ENCODE measurements around the gene GPATCH4.
A peak's percentile ranks its signal among the peaks of the same experiment; 100 is the strongest.

Gene GPATCH4

DNA sequence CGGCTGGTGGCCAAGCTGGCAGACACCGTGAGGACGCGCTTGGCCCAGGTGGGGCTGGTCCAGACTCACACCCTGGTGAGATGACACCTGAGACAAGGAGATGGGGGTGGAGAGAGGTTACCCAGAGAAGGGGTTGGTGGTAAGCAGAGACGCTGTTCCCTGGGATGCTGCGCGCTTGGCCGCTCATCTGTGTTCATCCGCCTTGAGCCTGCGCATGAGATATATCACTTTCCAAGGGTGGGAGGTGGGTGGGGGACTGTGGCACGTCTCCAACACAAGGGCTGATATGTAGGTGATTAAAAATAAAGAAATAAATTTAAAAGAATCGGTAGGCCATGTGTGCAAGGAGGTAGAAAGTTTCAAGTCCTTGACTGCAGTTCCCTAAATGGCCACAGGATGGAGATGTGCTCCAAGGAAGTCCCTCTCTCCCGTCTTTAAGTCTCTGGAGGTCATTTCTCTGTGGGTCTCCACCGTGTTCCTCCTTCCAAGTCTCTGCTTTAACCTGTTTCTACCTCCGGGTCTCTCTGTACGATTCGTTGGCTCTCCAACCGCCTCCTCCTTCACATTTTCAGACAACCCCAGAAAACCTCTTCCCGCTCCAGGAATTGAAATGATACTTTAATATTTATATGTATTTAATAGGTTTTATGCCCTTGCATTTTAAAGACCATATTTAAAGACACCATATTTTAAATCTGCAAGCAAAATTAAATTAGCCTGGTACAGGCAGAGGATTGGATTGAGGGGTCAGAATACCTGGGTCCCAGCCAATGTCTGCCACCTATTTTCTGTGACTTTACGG, 17.3 kb downstream of the GPATCH4 start:
- Mint-ChIP-seq H3K9me3 (no peaks in the 10 kb centered on the region), H3K27me3 (ENCODE audit: low read depth) (no peaks in the 10 kb centered on the region), H3K36me3 (ENCODE audit: low read depth) (no peaks in the 10 kb centered on the region), H3K4me3 (no peak overlapping the region), H3K4me1 (ENCODE audit: low read depth) (peaks cover 13% of the 10 kb centered on the region), H3K27ac (no peak overlapping the region)

DNA sequence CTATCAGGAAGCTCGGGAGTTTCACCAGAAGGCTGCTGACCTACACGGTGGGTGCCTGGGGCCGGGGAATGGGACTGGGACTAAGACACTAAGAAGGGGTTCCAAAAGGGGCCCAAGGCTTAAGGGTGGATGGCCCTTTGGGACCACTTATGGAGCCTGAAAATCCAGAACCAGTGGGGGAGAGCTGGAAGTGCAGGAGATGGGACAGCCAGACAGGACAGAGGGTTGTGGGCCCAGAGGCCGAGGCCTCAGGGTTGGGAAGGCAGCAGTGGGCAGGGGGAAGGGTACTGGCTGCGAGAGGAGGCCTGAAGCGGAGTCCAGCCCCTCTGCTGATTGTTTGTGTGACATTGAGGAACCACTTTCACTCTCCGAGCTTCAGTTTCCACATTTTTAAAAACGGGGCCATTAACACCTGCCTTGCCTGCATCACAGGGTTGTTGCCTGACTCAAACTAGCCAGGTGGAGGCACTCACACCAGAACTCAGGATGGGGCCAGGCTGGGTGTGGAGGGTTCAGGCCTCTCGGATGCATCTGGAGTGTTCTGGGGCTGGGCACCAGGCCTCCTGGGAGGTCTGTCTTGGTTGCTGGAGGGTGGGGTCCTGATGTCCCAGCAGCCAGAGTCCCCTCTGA, 18.8 kb downstream of the GPATCH4 start:
- H3K9me3 Mint-ChIP-seq = no peaks in the 10 kb centered on the region
- H3K4me3 Mint-ChIP-seq = peak overlapping the region; percentile 74
- H3K4me1 Mint-ChIP-seq (ENCODE audit: low read depth) = peaks cover 13% of the 10 kb centered on the region
- no peaks in the 10 kb centered on the region for H3K27me3 Mint-ChIP-seq (ENCODE audit: low read depth)
- H3K36me3 Mint-ChIP-seq (ENCODE audit: low read depth) = no peaks in the 10 kb centered on the region
- peak overlapping the region; percentile 81 for H3K27ac Mint-ChIP-seq

DNA sequence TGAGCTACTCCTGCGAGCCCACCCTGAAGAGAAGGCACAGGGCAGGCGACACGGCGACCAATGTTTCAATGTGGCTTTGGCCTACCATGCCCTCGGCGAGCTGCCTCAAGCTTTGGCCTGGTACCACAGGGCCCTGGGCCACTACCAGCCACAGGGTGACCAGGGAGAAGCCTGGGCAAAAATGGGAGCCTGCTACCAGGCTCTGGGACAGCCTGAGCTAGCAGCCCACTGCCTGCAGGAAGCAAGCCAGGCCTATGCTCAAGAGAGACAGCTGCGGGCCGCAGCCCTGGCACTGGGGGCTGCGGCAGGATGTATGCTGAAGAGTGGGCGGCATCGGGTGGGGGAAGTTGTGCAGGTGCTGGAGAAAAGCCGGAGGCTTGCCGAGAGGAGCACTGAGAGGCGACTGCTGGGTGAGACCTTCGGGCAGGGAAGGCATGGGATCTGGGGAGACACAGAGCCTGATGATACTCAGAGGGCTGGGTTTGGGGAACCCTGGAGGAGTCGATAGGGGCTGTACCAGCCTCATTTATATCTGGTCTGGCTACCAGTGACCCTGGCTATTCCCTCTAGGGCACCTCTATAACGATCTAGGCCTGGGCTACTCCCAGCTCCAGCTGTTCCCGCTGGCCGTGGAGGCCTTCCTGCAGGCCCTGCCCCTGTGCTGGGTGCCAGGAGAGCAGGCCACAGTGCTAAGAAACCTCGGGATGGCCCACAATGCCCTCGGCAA, 19.5 kb downstream of the GPATCH4 start:
- peak overlapping the region; percentile 81 for H3K27ac Mint-ChIP-seq
- no peaks in the 10 kb centered on the region for H3K9me3 Mint-ChIP-seq
- peaks cover 13% of the 10 kb centered on the region for H3K4me1 Mint-ChIP-seq (ENCODE audit: low read depth)
- H3K27me3 Mint-ChIP-seq (ENCODE audit: low read depth) = no peaks in the 10 kb centered on the region
- H3K36me3 Mint-ChIP-seq (ENCODE audit: low read depth) = no peaks in the 10 kb centered on the region
- H3K4me3 Mint-ChIP-seq = peak overlapping the region; percentile 74

DNA sequence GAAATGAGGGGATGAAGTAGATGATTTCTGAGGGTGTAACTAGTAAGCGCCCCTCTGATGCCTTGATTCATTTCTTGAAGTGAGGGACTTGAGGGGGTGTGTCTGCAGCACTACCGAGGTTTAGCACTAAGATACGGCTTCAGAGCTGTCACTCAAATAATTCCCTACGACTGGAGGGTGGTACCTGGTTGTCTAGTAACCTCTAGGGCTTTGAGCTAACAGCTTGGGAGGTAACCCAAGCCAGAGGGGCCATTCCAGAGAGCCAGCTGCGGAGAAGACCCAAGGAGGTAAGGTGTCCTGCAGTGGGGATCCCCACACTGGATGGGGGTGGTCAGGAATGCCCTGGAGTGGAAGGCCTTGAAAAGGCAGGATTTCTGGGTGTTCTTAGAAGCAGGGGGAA, 21.8 kb downstream of the GPATCH4 start, which contains the start of gene TTC24:
TSS of gene TTC24 (plus strand) at position 252 of the 400 bp plus-strand sequence. CDS start 1,642 bp downstream, outside the sequence.
- Mint-ChIP-seq H3K4me1 (ENCODE audit: low read depth) (peaks cover 12% of the 10 kb centered on the region), H3K36me3 (ENCODE audit: low read depth) (no peaks in the 10 kb centered on the region), H3K27ac (no peak within 1 kb of the TSS), H3K27me3 (ENCODE audit: low read depth) (peaks cover 8% of the 10 kb centered on the region), H3K9me3 (no peaks in the 10 kb centered on the region), H3K4me3 (no peak within 1 kb of the TSS)

DNA sequence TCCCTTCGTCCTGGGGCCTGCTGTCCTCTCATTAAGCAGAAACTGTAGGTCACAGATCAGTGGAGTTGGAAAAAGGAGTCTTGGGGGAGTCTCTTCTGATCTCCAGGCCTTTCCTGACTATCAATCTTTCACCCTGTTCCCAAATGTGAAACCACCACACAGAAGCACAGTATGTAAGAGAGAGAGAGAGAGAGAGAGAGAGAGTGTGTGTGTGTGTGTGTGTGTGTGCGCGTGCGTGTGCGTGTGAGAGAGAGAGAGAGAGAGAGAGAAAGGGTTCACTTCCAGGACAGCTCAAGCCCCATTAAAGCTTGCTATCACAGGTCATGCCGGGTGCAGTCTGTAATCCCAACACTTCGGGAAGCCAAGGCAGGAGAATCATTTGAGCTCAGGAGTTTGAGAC, 23.2 kb downstream of the GPATCH4 start:
- Mint-ChIP-seq H3K9me3 (no peaks in the 10 kb centered on the region), H3K27ac (no peak overlapping the region), H3K4me3 (no peak overlapping the region), H3K27me3 (ENCODE audit: low read depth) (peaks cover 18% of the 10 kb centered on the region), H3K4me1 (ENCODE audit: low read depth) (peaks cover 10% of the 10 kb centered on the region), H3K36me3 (ENCODE audit: low read depth) (no peaks in the 10 kb centered on the region)

DNA sequence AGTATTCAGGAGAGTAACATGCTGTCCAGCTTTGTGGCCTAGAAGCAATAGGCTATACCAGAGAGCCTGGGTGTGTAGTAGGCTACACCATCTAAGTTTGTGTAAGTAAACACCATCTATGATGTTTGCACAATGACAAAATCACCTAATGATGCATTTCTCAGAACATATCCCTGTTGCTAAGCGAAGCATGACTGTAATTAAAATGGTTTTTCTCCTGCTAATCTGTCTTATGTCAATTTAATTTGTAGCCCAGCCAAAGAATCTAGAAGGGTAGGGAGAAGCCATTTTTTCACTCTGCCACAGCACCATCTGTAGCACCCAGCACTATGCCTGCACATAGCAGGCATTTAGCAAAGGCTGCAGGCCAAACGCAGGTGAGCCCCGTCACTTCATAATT, 23.7 kb downstream of the GPATCH4 start:
- Mint-ChIP-seq H3K36me3 (ENCODE audit: low read depth) (no peaks in the 10 kb centered on the region), H3K27ac (no peak overlapping the region)

DNA sequence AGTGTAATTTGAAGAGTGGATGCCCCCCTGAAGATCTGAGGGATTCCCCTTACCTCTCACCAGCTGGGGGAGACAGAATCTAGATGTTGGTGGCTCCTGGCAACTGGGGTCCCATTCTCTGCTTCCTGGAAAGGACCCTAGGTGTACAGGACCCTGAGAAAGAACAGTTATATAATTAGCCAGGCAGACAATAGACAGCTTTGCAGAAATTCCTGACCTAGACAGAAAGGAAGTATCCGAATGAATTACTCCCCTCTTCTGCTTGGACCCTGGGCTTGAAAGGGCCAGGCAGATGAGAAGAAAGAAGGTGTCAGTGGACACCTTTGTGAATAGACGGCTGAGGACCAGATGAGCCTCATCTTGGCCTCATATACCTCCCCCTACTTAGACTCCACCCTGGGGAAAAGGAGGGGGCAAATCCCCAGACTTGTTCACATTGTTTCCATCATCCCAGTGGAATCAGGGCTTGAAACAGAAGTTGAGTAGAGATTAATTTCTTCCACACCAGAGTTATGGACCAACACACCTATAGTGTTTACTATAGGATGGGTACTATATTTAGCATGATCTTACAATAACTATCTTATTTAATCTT, 27.1 kb downstream of the GPATCH4 start:
- Mint-ChIP-seq H3K27ac (no peak overlapping the region), H3K4me1 (ENCODE audit: low read depth) (peaks cover 20% of the 10 kb centered on the region), H3K36me3 (ENCODE audit: low read depth) (peaks cover 4% of the 10 kb centered on the region)

More for the DNA sequence above, 23.7 kb downstream of the GPATCH4 start:
- H3K4me1 Mint-ChIP-seq (ENCODE audit: low read depth) = peaks cover 11% of the 10 kb centered on the region
- H3K27me3 Mint-ChIP-seq (ENCODE audit: low read depth) = peaks cover 22% of the 10 kb centered on the region
- no peaks in the 10 kb centered on the region for H3K9me3 Mint-ChIP-seq
- no peak overlapping the region for H3K4me3 Mint-ChIP-seq

DNA sequence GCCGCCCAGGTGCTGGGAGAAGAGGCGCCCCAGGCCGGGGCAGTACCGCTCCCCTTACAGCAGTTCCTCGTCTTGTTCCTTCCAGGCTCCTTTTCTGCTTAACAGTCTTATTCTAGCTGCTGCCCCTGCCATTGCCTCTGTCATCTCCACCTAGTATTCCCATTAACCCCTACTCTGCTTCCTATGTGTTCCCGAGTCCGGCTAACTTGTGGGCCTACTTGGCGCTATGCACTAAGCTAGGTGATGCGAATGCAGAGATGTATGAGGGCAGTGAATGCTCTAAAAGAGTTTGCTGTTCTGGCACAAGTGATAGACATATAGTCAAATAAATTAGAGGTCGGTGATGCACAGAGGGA, 28.6 kb downstream of the GPATCH4 start:
- Mint-ChIP-seq H3K9me3 (no peaks in the 10 kb centered on the region), H3K4me3 (peak overlapping the region; percentile 96), H3K36me3 (ENCODE audit: low read depth) (peaks cover 8% of the 10 kb centered on the region), H3K27ac (no peak overlapping the region), H3K27me3 (ENCODE audit: low read depth) (peaks cover 22% of the 10 kb centered on the region), H3K4me1 (ENCODE audit: low read depth) (peaks cover 20% of the 10 kb centered on the region)

More for the DNA sequence above, 27.1 kb downstream of the GPATCH4 start:
- Mint-ChIP-seq H3K27me3 (ENCODE audit: low read depth) (peaks cover 22% of the 10 kb centered on the region), H3K9me3 (no peaks in the 10 kb centered on the region), H3K4me3 (no peak overlapping the region)

DNA sequence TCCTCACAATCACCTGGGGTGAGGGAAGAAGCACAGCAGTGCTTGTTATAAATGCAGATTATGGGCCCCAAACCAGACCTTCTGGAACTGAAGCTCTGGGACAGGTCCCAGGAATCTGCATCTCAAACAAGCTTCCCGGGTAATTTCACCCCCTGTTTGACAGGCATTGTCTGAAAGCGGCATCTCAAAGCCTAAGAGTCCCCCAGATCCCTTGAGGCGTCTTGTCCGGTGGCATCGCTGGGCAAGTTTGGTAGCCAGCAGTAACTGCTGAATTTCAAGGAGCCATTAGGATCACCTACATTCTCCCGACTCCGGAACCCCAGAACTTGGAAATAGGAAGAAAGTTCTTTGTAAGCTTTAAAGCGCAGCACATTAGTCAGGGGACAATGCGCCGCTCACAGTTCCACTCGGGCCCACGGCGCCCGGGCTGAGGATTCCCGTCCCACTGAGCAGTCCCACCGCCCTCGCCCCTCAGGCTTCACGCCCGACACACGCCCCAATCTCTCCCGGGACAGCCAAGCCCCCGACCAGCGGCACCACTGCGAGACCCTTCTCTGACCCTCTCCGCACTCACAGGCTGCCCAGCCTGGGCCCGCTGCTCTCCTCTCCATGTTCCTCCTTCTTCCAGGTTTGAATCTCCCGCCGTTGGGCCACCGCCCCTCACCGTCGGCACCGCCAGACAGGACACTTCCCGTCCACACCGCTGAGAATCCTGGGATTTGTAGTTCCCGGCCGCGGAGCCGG, 29.2 kb downstream of the GPATCH4 start, which contains the start of gene IQGAP3:
TSS of gene IQGAP3 (minus strand) at position 647 of the 744 bp plus-strand sequence. CDS start at position 611, 36 bp downstream.
- peak within 1 kb of the TSS; percentile 96 for H3K4me3 Mint-ChIP-seq
- peaks cover 22% of the 10 kb centered on the region for H3K27me3 Mint-ChIP-seq (ENCODE audit: low read depth)
- H3K9me3 Mint-ChIP-seq = no peaks in the 10 kb centered on the region
- H3K36me3 Mint-ChIP-seq (ENCODE audit: low read depth) = peaks cover 8% of the 10 kb centered on the region
- peak within 1 kb of the TSS; percentile 56 for H3K27ac Mint-ChIP-seq
- peaks cover 20% of the 10 kb centered on the region for H3K4me1 Mint-ChIP-seq (ENCODE audit: low read depth)

DNA sequence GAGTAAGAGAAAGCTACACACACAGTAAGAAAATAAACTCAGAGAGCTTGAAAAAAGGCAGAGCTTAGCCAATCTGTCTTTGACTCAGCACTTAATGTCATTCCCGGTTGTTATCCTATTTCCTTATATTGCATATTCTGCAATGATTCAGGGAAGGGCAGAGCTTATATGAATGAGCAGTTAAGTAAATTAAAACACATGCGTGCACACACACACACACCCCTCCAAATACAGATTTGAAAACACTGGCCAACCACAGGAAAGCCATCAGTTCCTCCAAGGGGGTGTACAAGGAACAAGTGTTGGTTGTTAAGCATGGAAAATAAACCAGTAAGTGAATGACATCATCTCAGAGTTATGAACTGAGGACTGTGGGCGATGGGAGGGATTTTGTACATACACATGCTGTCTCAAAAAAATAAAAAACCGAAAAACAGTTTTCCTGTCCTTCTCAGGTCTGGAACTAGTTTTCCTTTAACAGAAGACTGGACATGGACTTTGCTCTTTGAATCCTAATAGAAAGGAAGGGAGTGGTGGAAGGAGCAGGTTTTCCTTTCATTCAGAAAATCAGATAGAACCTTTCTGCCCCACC, 29.9 kb downstream of the GPATCH4 start:
- Mint-ChIP-seq H3K4me3 (peak overlapping the region; percentile 96), H3K9me3 (no peaks in the 10 kb centered on the region), H3K4me1 (ENCODE audit: low read depth) (peaks cover 20% of the 10 kb centered on the region), H3K27ac (no peak overlapping the region), H3K36me3 (ENCODE audit: low read depth) (peaks cover 8% of the 10 kb centered on the region), H3K27me3 (ENCODE audit: low read depth) (peaks cover 22% of the 10 kb centered on the region)

DNA sequence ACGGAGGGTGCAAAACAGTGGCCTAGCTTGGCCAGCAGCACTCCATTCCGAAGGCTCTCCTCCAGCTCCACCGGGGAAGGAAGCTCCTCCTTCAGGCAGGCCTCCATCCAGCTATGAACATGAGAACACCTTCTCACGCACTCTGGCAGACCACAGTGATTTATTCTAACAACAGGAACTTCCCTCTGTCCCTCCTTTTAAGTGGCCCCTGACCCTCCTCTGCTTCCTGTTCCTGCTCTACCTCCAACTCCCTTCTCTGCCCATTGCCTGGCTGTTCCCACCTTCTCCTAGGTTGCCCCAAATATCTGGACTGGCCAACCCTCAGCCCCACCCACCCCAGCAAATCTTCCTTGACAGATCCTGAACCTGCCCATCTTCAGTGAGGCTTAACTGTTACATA, 34.8 kb downstream of the GPATCH4 start:
- Mint-ChIP-seq H3K9me3 (no peaks in the 10 kb centered on the region), H3K4me1 (ENCODE audit: low read depth) (peaks cover 6% of the 10 kb centered on the region), H3K36me3 (ENCODE audit: low read depth) (peaks cover 12% of the 10 kb centered on the region), H3K4me3 (no peak overlapping the region), H3K27me3 (ENCODE audit: low read depth) (no peaks in the 10 kb centered on the region), H3K27ac (no peak overlapping the region)

DNA sequence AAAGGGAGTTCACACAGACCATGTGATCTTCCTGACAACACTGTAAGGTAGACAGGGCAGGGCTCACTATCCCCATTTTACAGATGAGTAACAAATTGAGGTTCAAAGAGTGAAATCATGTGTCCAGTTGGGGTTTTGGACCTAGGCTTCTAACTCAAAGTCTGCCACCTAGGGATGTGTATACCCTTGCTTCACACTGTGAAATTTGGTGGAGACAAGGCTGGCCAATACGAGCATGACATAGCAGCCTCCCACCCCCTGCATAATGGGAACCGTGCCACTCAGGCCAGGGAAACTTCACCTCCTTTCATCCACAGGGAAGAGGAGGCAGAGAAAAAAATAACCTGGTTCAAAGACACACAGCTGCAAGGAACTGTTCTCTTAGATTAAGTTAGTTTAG, 35.8 kb downstream of the GPATCH4 start:
- H3K4me1 Mint-ChIP-seq (ENCODE audit: low read depth) = no peaks in the 10 kb centered on the region
- no peak overlapping the region for H3K27ac Mint-ChIP-seq
- peaks cover 12% of the 10 kb centered on the region for H3K36me3 Mint-ChIP-seq (ENCODE audit: low read depth)
- H3K9me3 Mint-ChIP-seq = no peaks in the 10 kb centered on the region
- no peaks in the 10 kb centered on the region for H3K27me3 Mint-ChIP-seq (ENCODE audit: low read depth)
- H3K4me3 Mint-ChIP-seq = no peak overlapping the region

DNA sequence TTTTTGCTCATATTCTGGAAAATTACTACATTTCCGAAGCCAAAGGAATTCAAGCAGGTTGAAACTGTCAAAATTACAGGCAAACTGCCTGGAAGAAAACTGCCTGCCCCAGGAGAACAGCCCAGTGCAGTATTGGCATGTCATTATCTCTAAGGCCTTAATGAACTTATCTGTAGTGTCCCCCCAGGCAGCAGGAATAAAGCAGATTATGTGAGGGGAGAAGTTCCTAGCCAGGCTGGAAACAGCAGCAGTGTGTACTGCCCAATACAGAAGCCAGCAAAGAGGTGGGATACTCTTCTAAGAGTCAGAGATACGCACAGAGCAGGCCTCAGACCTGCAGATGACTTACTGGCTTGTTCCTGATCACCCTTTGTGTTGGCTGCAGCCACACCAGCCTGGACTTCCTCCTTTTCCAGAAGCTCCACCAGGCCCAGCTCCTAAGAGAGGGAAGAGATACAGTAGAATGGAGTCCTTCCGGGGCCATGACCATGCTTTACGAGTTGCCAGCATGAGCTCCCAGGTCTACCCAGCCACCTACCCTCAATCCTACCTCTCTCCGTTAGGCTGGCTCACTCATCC, 40.6 kb downstream of the GPATCH4 start:
- H3K4me1 Mint-ChIP-seq (ENCODE audit: low read depth) = no peaks in the 10 kb centered on the region
- peaks cover 6% of the 10 kb centered on the region for H3K36me3 Mint-ChIP-seq (ENCODE audit: low read depth)
- no peak overlapping the region for H3K4me3 Mint-ChIP-seq
- H3K27me3 Mint-ChIP-seq (ENCODE audit: low read depth) = no peaks in the 10 kb centered on the region
- no peak overlapping the region for H3K27ac Mint-ChIP-seq
- H3K9me3 Mint-ChIP-seq = no peaks in the 10 kb centered on the region

Data from T-helper 1 cell treated with Interleukin-12 subunit alpha and Interleukin-12 subunit beta and Interleukin-4 antibody, amounts not matched to agents 30 μg/mL and 1 μg/mL, for 36 hours (primary cell).